ENCODE measurements around the gene CSTPP1. TPM values are rescaled to one million over a fixed set of nuclear protein-coding genes. Genes with fewer than 3 reads are reported as not detected.

CSTPP1 gene
- total RNA-seq, 1 donor from 2014 or later = 9.6 TPM

GRCh38 chr11:47020793-47021526 is 84.4 kb downstream of the CSTPP1 start:
- intact Hi-C loops (cut with micrococcal nuclease) = no loop called here
- no peak for ATAC-seq

GRCh38 chr11:47021527-47021818 is 84.9 kb downstream of the CSTPP1 start:
- ATAC-seq = no peak
- DNase-seq = no peak
- intact Hi-C loops (cut with micrococcal nuclease) = no loop called here

More at GRCh38 chr11:47020793-47021526, 84.4 kb downstream of the CSTPP1 start:
- DNase-seq = no peak

GRCh38 chr11:47021965-47022364 is 85.4 kb downstream of the CSTPP1 start:
- DNase-seq (no peak), ATAC-seq (no peak)
- intact Hi-C loops (cut with micrococcal nuclease) = no loop called here

- intact Hi-C loops (cut with micrococcal nuclease) = no loop called here
- no peak for ATAC-seq
Observed at GRCh38 chr11:47028195-47029093, 91.9 kb downstream of the CSTPP1 start.

GRCh38 chr11:47033439-47033838 is 96.9 kb downstream of the CSTPP1 start:
- no peak for DNase-seq
- intact Hi-C loops (cut with micrococcal nuclease) = no loop called here
- ATAC-seq = no peak

More at GRCh38 chr11:47028195-47029093, 91.9 kb downstream of the CSTPP1 start:
- no peak for DNase-seq

- DNase-seq (no peak), ATAC-seq (no peak)
- intact Hi-C loops (cut with micrococcal nuclease) = no loop called here
Observed at GRCh38 chr11:47034091-47034490, 97.5 kb downstream of the CSTPP1 start.

- ATAC-seq = no peak
- intact Hi-C loops (cut with micrococcal nuclease) = no loop called here
Observed at GRCh38 chr11:47035108-47035507, 98.5 kb downstream of the CSTPP1 start.

GRCh38 chr11:47044119-47044518 is 107.6 kb downstream of the CSTPP1 start:
- no peak for ATAC-seq
- intact Hi-C loops (cut with micrococcal nuclease) = no loop called here

More at GRCh38 chr11:47035108-47035507, 98.5 kb downstream of the CSTPP1 start:
- no peak for DNase-seq

GRCh38 chr11:47047972-47048371 is 111.4 kb downstream of the CSTPP1 start:
- no peak for DNase-seq
- intact Hi-C loops (cut with micrococcal nuclease) = no loop called here
- no peak for ATAC-seq

More at GRCh38 chr11:47044119-47044518, 107.6 kb downstream of the CSTPP1 start:
- no peak for DNase-seq

- DNase-seq = no peak
- ATAC-seq = no peak
- intact Hi-C loops (cut with micrococcal nuclease) = no loop called here
Observed at GRCh38 chr11:47050284-47050683, 113.7 kb downstream of the CSTPP1 start.

- intact Hi-C loops (cut with micrococcal nuclease) = no loop called here
- no peak for DNase-seq
- ATAC-seq = peak; percentile 94
Observed at GRCh38 chr11:47051217-47051616, 114.7 kb downstream of the CSTPP1 start.

GRCh38 chr11:47052165-47052564 is 115.6 kb downstream of the CSTPP1 start:
- intact Hi-C loops (cut with micrococcal nuclease) = no loop called here
- DNase-seq (no peak), ATAC-seq (no peak)

GRCh38 chr11:47052576-47052975 is 116.0 kb downstream of the CSTPP1 start:
- intact Hi-C loops (cut with micrococcal nuclease) = no loop called here
- DNase-seq (no peak), ATAC-seq (no peak)

- DNase-seq (no peak), ATAC-seq (no peak)
- intact Hi-C loops (cut with micrococcal nuclease) = no loop called here
Observed at GRCh38 chr11:47055534-47055933, 119.0 kb downstream of the CSTPP1 start.

GRCh38 chr11:47056261-47056915 is 119.8 kb downstream of the CSTPP1 start:
- ATAC-seq (peak; percentile 49), DNase-seq (no peak)
- intact Hi-C loops (cut with micrococcal nuclease) = no loop called here

- no peak for ATAC-seq
- intact Hi-C loops (cut with micrococcal nuclease) = no loop called here
Observed at GRCh38 chr11:47057365-47057764, 120.8 kb downstream of the CSTPP1 start.

GRCh38 chr11:47060807-47061206 is 124.2 kb downstream of the CSTPP1 start:
- intact Hi-C loops (cut with micrococcal nuclease) = no loop called here
- no peak for ATAC-seq

More at GRCh38 chr11:47057365-47057764, 120.8 kb downstream of the CSTPP1 start:
- DNase-seq = no peak

GRCh38 chr11:47061429-47062178 is 125.0 kb downstream of the CSTPP1 start:
- ATAC-seq (no peak), DNase-seq (no peak)
- intact Hi-C loops (cut with micrococcal nuclease) = no loop called here

More at GRCh38 chr11:47060807-47061206, 124.2 kb downstream of the CSTPP1 start:
- DNase-seq = no peak

GRCh38 chr11:47062736-47063135 is 126.2 kb downstream of the CSTPP1 start:
- no peak for ATAC-seq
- intact Hi-C loops (cut with micrococcal nuclease) = no loop called here

More at GRCh38 chr11:47062736-47063135, 126.2 kb downstream of the CSTPP1 start:
- no peak for DNase-seq
